NCI-H446 (cell line): ENCODE measurements around the gene PCDHGB3.
"Not testable (repeated sequence)": the region's sequence is repeated elsewhere in the genome, so short reads cannot be mapped to it uniquely, and the experiment has no call there.

Experiments used
- DNase-seq, 2 experiments: peaks; one replicate each; lab custom pipeline; 2025; lab: John Stamatoyannopoulos, UW

PCDHGB3 gene

GRCh38 chr5:141392429-141393198 lies 22.6 kb downstream of the PCDHGB3 start, which contains the start of gene PCDHGA8:
PCDHGA8 (plus strand) TSS chr5:141392633; CDS start chr5:141392814, 181 bp downstream.
- peak in 1 of 2 experiments; percentile 21 for DNase-seq

GRCh38 chr5:141393267-141393666 lies 23.2 kb downstream of the PCDHGB3 start:
- DNase-seq: no peak

- not testable (repeated sequence) for DNase-seq
These were observed 24.6 kb downstream of the PCDHGB3 start for GRCh38 chr5:141394401-141395187.

DNA sequence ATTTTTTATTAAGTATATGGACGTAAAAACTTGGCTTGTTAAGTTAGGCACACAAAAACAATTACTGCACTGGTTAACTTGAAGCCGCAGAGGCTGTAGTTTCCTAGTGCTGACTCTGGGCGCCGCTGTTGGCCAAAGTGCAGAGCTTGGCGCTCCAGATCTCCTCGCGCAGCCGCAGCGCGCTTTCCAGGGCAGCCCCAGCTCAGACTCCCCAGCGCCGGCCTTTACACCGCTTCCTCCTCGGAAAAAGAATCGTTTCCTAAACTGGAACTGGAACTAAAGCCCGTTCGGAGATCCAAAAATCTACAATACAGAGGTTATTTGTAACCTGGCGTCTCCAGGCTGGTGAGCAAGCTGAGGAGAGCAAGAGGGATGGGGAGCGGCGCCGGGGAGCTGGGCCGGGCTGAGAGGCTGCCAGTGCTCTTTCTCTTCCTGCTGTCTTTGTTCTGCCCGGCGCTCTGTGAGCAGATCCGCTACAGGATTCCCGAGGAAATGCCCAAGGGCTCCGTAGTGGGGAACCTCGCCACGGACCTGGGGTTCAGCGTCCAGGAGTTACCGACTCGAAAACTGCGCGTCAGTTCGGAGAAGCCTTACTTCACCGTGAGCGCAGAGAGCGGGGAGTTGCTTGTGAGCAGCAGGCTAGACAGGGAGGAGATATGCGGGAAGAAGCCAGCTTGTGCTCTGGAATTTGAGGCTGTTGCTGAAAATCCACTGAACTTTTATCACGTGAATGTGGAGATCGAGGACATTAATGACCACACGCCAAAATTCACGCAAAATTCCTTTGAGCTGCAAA lies 27.9 kb downstream of the PCDHGB3 start, which contains the start of gene PCDHGB5:
PCDHGB5 (plus strand) TSS at position 192 of the 796 bp plus-strand sequence; CDS start at position 373, 181 bp downstream.
- DNase-seq: not testable (repeated sequence)

DNA sequence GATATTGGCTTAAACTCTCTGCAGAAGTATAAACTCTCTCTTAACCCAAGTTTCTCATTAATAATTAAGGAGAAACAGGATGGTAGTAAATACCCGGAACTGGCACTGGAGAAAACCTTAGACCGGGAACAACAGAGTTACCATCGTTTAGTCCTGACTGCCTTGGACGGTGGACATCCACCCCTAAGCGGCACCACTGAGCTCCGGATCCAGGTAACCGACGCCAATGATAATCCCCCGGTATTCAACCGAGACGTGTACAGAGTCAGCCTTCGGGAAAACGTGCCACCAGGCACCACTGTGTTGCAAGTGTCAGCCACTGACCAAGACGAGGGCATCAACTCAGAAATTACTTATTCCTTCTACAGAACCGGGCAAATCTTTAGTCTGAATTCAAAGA lies 28.6 kb downstream of the PCDHGB3 start:
- no peak for DNase-seq

- DNase-seq: no peak
These were observed 29.7 kb downstream of the PCDHGB3 start for GRCh38 chr5:141399555-141400258.

- no peak for DNase-seq
These were observed 32.7 kb downstream of the PCDHGB3 start, which contains the start of gene PCDHGA9 for GRCh38 chr5:141402553-141403243. PCDHGA9 (plus strand) TSS chr5:141402778; CDS start chr5:141402953, 175 bp downstream.

DNA sequence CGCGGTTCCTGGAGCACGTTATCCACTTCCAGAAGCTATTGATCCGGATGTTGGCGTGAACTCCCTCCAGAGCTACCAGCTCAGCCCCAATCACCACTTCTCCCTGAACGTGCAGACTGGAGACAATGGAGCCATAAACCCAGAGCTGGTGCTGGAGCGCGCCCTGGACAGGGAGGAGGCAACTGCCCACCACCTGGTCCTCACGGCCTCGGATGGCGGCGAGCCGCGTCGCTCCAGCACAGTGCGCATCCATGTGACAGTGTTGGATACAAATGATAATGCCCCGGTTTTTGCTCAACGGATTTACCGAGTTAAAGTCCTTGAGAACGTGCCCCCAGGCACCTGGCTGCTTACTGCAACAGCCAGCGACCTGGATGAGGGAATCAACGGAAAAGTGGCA lies 33.3 kb downstream of the PCDHGB3 start:
- no peak for DNase-seq

- not testable (repeated sequence) for DNase-seq
These were observed 37.9 kb downstream of the PCDHGB3 start, which contains the start of gene PCDHGB6 for GRCh38 chr5:141407790-141408505. PCDHGB6 (plus strand) TSS chr5:141408021; CDS start chr5:141408203, 182 bp downstream.

DNA sequence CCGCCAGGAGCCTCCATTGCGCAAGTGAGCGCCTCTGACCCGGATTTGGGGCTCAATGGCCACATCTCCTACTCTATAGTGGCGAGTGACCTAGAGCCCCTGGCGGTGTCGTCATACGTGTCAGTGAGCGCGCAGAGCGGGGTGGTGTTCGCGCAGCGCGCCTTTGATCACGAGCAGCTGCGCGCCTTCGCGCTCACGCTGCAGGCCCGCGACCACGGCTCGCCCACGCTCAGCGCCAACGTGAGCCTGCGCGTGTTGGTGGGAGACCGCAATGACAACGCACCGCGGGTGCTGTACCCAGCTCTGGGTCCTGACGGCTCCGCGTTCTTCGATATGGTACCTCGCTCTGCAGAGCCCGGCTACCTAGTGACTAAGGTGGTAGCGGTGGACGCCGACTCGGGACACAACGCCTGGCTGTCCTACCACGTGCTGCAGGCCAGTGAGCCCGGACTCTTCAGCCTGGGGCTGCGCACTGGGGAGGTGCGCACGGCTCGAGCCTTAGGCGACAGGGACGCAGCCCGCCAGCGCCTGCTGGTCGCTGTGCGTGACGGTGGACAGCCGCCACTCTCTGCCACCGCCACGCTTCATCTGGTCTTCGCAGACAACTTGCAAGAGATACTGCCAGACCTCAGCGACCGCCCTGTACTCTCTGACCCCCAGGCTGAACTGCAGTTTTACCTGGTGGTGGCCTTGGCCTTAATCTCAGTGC lies 39.7 kb downstream of the PCDHGB3 start:
- no peak for DNase-seq

- no peak for DNase-seq
These were observed 41.5 kb downstream of the PCDHGB3 start for GRCh38 chr5:141411575-141411974.

- peak in 1 of 2 experiments; percentile 38 for DNase-seq
These were observed 43.0 kb downstream of the PCDHGB3 start, which contains the start of gene PCDHGA10 for GRCh38 chr5:141412854-141413539. PCDHGA10 (plus strand) TSS chr5:141412987; CDS start chr5:141413176, 189 bp downstream.

- no peak for DNase-seq
These were observed 43.6 kb downstream of the PCDHGB3 start for GRCh38 chr5:141413540-141414069.

DNA sequence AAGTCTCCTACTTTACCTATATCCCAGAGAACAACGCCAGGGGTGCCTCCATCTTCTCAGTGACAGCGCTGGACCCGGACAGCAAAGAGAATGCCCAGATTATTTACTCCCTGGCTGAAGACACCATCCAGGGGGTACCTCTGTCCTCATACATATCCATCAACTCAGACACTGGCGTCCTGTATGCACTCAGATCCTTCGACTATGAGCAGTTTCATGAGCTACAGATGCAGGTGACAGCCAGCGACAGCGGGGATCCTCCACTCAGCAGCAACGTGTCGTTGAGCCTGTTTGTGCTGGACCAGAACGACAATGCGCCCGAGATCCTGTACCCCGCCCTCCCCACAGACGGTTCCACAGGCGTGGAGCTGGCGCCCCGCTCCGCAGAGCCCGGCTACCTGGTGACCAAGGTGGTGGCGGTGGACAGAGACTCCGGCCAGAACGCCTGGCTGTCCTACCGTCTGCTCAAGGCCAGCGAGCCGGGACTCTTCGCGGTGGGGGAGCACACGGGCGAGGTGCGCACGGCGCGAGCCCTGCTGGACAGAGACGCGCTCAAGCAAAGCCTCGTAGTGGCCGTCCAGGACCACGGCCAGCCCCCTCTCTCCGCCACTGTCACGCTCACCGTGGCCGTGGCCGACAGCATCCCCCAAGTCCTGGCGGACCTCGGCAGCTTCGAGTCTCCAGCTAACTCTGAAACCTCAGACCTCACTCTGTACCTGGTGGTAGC lies 44.7 kb downstream of the PCDHGB3 start:
- DNase-seq: not testable (repeated sequence)

DNA sequence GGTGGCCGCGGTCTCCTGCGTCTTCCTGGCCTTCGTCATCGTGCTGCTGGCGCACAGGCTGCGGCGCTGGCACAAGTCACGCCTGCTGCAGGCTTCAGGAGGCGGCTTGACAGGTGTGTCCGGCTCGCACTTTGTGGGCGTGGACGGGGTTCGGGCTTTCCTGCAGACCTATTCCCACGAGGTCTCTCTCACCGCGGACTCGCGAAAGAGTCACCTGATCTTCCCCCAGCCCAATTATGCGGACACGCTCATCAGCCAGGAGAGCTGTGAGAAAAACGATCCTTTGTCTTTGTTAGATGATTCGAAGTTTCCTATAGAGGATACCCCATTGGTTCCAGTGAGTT lies 45.2 kb downstream of the PCDHGB3 start:
- not testable (repeated sequence) for DNase-seq

GRCh38 chr5:141417494-141418172 lies 47.6 kb downstream of the PCDHGB3 start, which contains the start of gene PCDHGB7:
PCDHGB7 (plus strand) TSS chr5:141417677; CDS start chr5:141417860, 183 bp downstream.
- peak in 1 of 2 experiments; percentile 16 for DNase-seq
